GM23248 (cell line): Measurements from ENCODE around the gene RITA1. TPM values are rescaled to one million over a fixed set of nuclear protein-coding genes. Genes with fewer than 3 reads are reported as not detected.
A peak's percentile ranks its signal among the peaks of the same experiment; 100 is the strongest.

Experiments
- DNase-seq: peaks from one replicate; pipeline ENCODE4 v3.0.0-alpha.2; 2015
- H2AFZ ChIP-seq: fragments of 200-600 bp; sonication (generic); 2 replicates; pipeline ENCODE4 v1.6.1; 2016; ENCODE audit warnings: antibody characterized with exemption
- H3F3A ChIP-seq: fragments of 200-600 bp; sonication (generic); 2 replicates; pipeline ENCODE4 v1.6.1; 2016; ENCODE audit warnings: mild to moderate bottlenecking, antibody characterized with exemption, mixed run types; ENCODE audit not compliant: insufficient read depth
- H3K27ac ChIP-seq: fragments of 200-600 bp; sonication (generic); 2 replicates; pipeline ENCODE4 v1.5.1; 2016; ENCODE audit warnings: mild to moderate bottlenecking
- H3K27me3 ChIP-seq: fragments of 200-600 bp; sonication (generic); replicated peaks from 2 replicates; pipeline ENCODE4 v1.6.1; 2016; ENCODE audit warnings: mild to moderate bottlenecking; ENCODE audit not compliant: insufficient read depth
- H3K36me3 ChIP-seq: fragments of 200-600 bp; sonication (generic); 2 replicates; pipeline ENCODE4 v1.6.1; 2016; ENCODE audit warnings: low read depth, mild to moderate bottlenecking
- H3K4me1 ChIP-seq: fragments of 200-600 bp; sonication (generic); 2 replicates; pipeline ENCODE4 v1.6.1; 2016; ENCODE audit warnings: mild to moderate bottlenecking; ENCODE audit not compliant: insufficient read depth
- H3K4me2 ChIP-seq: fragments of 200-600 bp; sonication (generic); one replicate; pipeline ENCODE4 v1.6.1; 2016; ENCODE audit warnings: mild to moderate bottlenecking; ENCODE audit not compliant: unreplicated experiment
- H3K4me3 ChIP-seq: fragments of 200-600 bp; sonication (generic); 2 replicates; pipeline ENCODE4 v1.5.1; 2016; ENCODE audit warnings: mild to moderate bottlenecking
- H3K79me2 ChIP-seq: fragments of 200-600 bp; sonication (generic); 2 replicates; pipeline ENCODE4 v1.6.1; 2016; ENCODE audit warnings: mild to moderate bottlenecking; ENCODE audit not compliant: insufficient read depth
- H3K9ac ChIP-seq: fragments of 200-600 bp; sonication (generic); 2 replicates; pipeline ENCODE4 v1.6.1; 2016; ENCODE audit warnings: mild to moderate bottlenecking
- H3K9me2 ChIP-seq: fragments of 200-600 bp; sonication (generic); 2 replicates; pipeline ENCODE4 v1.6.1; 2016; ENCODE audit warnings: mixed run types, mild to moderate bottlenecking, moderate library complexity; ENCODE audit not compliant: insufficient read depth
- H3K9me3 ChIP-seq: fragments of 200-600 bp; sonication (generic); one replicate; pipeline ENCODE4 v1.6.1; 2017; ENCODE audit warnings: low read depth
- H4K20me1 ChIP-seq: fragments of 200-600 bp; sonication (generic); 2 replicates; pipeline ENCODE4 v1.6.0; 2016; ENCODE audit not compliant: insufficient read depth
- EZH2 ChIP-seq: fragments of 200-600 bp; sonication (generic); IDR thresholded peaks from 2 replicates; pipeline ENCODE4 v1.6.1; 2018; ENCODE audit warnings: antibody characterized with exemption, mild to moderate bottlenecking; ENCODE audit not compliant: insufficient read depth, poor library complexity, severe bottlenecking
- EZH2phosphoT487 ChIP-seq: fragments of 200-600 bp; sonication (generic); IDR thresholded peaks from 2 replicates; pipeline ENCODE4 v1.6.1; 2018; ENCODE audit warnings: antibody characterized with exemption, moderate library complexity, mild to moderate bottlenecking, low read depth; ENCODE audit not compliant: insufficient read depth
- WGBS, 2 experiments: methylation state at CpG; one replicate each; pipeline ENCODE4 v1.1.6; 2015 to 2017; ENCODE audit warnings: low lambda C conversion rate in 2 of 2, low coverage in 1 of 2; ENCODE audit errors: missing lambda C conversion rate in 2 of 2; 5-methylcytosine and 5-hydroxymethylcytosine counted together
- in situ Hi-C: fragments of 300-500 bp; cut with MboI; formaldehyde crosslinking; loops from 2 replicates; pipeline ENCODE4 v1.15.0; 2020
- polyA plus RNA-seq: library from polyadenylated mRNA; unstranded; fragments of >200 nt; fragmentation: Nextera tagmentation; extraction: Ambion mirVana; gene quantifications from 2 replicates; pipeline ENCODE4 v1.2.1, GENCODE V29; 2016
- total RNA-seq: library from RNA; depleted of rRNA; stranded (reverse); fragments of >200 nt; shearing (Covaris generic); gene quantifications from 2 replicates; pipeline ENCODE4 v1.2.3, GENCODE V29; 2014

Gene RITA1
- total and polyA plus RNA-seq, 2 experiments from 2014 or later, result 15.6 to 19.2 TPM

GRCh38 chr12:113161415-113162016 is 24.0 kb upstream of the RITA1 start:
- no peaks in the 10 kb centered on the region for H3K27me3 ChIP-seq
- no peak overlapping the region for H3K27ac ChIP-seq
- H3K9me3 ChIP-seq, result no peaks in the 10 kb centered on the region
- H4K20me1 ChIP-seq, result no peaks in the 10 kb centered on the region
- peaks cover 4% of the 10 kb centered on the region; the same call in 1 of the 2 replicates for H3K36me3 ChIP-seq
- DNase-seq, result no peak
- 70 to 84% methylated on average over 9 to 26 of the region's 26 CpGs for WGBS, 2 experiments
- TF ChIP-seq EZH2 (no peak), EZH2phosphoT487 (no peak)
- H3K79me2 ChIP-seq, result no peaks in the 10 kb centered on the region
- H3K4me2 ChIP-seq, result no peak overlapping the region
- H3F3A ChIP-seq, result 0 out of 2 replicates have a peak, but pooled peaks cover 8% of the 10 kb centered on the region
- H3K9me2 ChIP-seq, result no peaks in the 10 kb centered on the region
- in situ Hi-C loops, result no loop called here
- H3K9ac ChIP-seq, result no peak overlapping the region
- no peak overlapping the region for H3K4me3 ChIP-seq
- no peak overlapping the region for H2AFZ ChIP-seq
- no peaks in the 10 kb centered on the region for H3K4me1 ChIP-seq

- Histone ChIP-seq H3K9ac (no peak overlapping the region), H3K79me2 (no peaks in the 10 kb centered on the region), H3K4me2 (no peak overlapping the region), H3K27me3 (no peaks in the 10 kb centered on the region), H3K4me3 (no peak overlapping the region), H4K20me1 (no peaks in the 10 kb centered on the region), H3K27ac (no peak overlapping the region), H3F3A (0 out of 2 replicates have a peak, but pooled peaks cover 3% of the 10 kb centered on the region), H3K9me2 (no peaks in the 10 kb centered on the region), H3K4me1 (no peaks in the 10 kb centered on the region), H2AFZ (no peak overlapping the region), H3K9me3 (no peaks in the 10 kb centered on the region), H3K36me3 (peaks cover 4% of the 10 kb centered on the region; the same call in 1 of the 2 replicates)
- in situ Hi-C loops, result no loop called here
- no peak for TF ChIP-seq EZH2
- no peak for TF ChIP-seq EZH2phosphoT487
- 87 to 90% methylated on average over 18 to 25 of the region's 25 CpGs for WGBS, 2 experiments
- peak; percentile 28 for DNase-seq
Observed at GRCh38 chr12:113162102-113163029, 23.2 kb upstream of the RITA1 start.

- in situ Hi-C loops, result no loop called here
- H4K20me1 ChIP-seq, result no peaks in the 10 kb centered on the region
- WGBS, 2 experiments, result 96 to 98% methylated on average over 12 of the region's 12 CpGs
Observed at GRCh38 chr12:113163030-113163360, 22.5 kb upstream of the RITA1 start.

GRCh38 chr12:113164014-113164413 is 21.5 kb upstream of the RITA1 start:
- no peak for TF ChIP-seq EZH2phosphoT487
- TF ChIP-seq EZH2, result no peak
- H3K4me3 ChIP-seq, result no peak overlapping the region
- H3K9me3 ChIP-seq, result no peaks in the 10 kb centered on the region
- H3K79me2 ChIP-seq, result no peaks in the 10 kb centered on the region
- no peak overlapping the region for H3K4me2 ChIP-seq
- H3K27me3 ChIP-seq, result no peaks in the 10 kb centered on the region
- no peak overlapping the region for H3K27ac ChIP-seq
- H3K9me2 ChIP-seq, result no peaks in the 10 kb centered on the region
- H3K36me3 ChIP-seq, result peaks cover 7% of the 10 kb centered on the region; the same call in 1 of the 2 replicates
- H3F3A ChIP-seq, result no peaks in the 10 kb centered on the region
- in situ Hi-C loops, result no loop called here
- no peaks in the 10 kb centered on the region for H3K4me1 ChIP-seq
- H4K20me1 ChIP-seq, result no peaks in the 10 kb centered on the region
- no peak for DNase-seq
- 96 to 97% methylated on average over 13 of the region's 13 CpGs for WGBS, 2 experiments
- H3K9ac ChIP-seq, result no peak overlapping the region
- no peak overlapping the region for H2AFZ ChIP-seq

More at GRCh38 chr12:113163030-113163360, 22.5 kb upstream of the RITA1 start:
- Histone ChIP-seq H3K4me3 (no peak overlapping the region), H3K9me2 (no peaks in the 10 kb centered on the region), H3F3A (no peaks in the 10 kb centered on the region), H3K27me3 (no peaks in the 10 kb centered on the region), H3K27ac (no peak overlapping the region), H2AFZ (no peak overlapping the region), H3K4me1 (no peaks in the 10 kb centered on the region), H3K9me3 (no peaks in the 10 kb centered on the region), H3K36me3 (peaks cover 4% of the 10 kb centered on the region; the same call in 1 of the 2 replicates), H3K4me2 (no peak overlapping the region), H3K9ac (no peak overlapping the region), H3K79me2 (no peaks in the 10 kb centered on the region)
- DNase-seq, result no peak
- TF ChIP-seq EZH2phosphoT487, result no peak
- TF ChIP-seq EZH2, result no peak
